SK-N-MC (cell line): Measurements from ENCODE around the gene SLC12A3.

Experiments
- EZH2 ChIP-seq: fragments of 200-600 bp; sonication (generic); IDR thresholded peaks from one replicate; pipeline ENCODE4 v1.6.1; 2017; ENCODE audit warnings: antibody characterized with exemption
- POLR2AphosphoS5 ChIP-seq: IDR thresholded peaks from 2 replicates; pipeline ENCODE4 v1.6.1; 2012; ENCODE audit warnings: mild to moderate bottlenecking, low read depth, low read length, borderline replicate concordance

- TF ChIP-seq POLR2AphosphoS5 (no peak), EZH2 (no peak)
Measured at GRCh38 chr16:56848029-56848936, 16.7 kb upstream of the SLC12A3 start.
